Activated B cell treated with CpG ODN at 0.5 μM for 24 hours (primary cell): ENCODE data around the gene NIT1. TPM values are rescaled to one million over a fixed set of nuclear protein-coding genes. Genes with fewer than 3 reads are reported as not detected.

Experiments
- ATAC-seq: fragments of 200-7000 bp; cut with Tn5 transposase; one replicate; pipeline ENCODE4 v1.10.0; 2021; ENCODE audit warnings: low read depth, mild to moderate bottlenecking, moderate library complexity
- CTCF ChIA-PET: fragments of 350-600 bp; sonication (Branson Sonifier 250); formaldehyde crosslinking; loops from one replicate; lab custom pipeline; 2021; ENCODE audit warnings: antibody characterized with exemption; lab: Charles Lee
- POLR2A ChIA-PET: fragments of 350-600 bp; sonication (Branson Sonifier 250); formaldehyde crosslinking; loops from one replicate; lab custom pipeline; 2021; ENCODE audit warnings: antibody characterized with exemption; lab: Charles Lee
- DNase-seq: peaks from one replicate; pipeline ENCODE4 v3.0.0; 2022
- H3K27ac Mint-ChIP-seq: one replicate; pipeline ENCODE4 v1.8.0; 2020; ENCODE audit warnings: mixed read lengths
- H3K27me3 Mint-ChIP-seq: one replicate; pipeline ENCODE4 v1.8.0; 2021; ENCODE audit warnings: mixed read lengths
- H3K36me3 Mint-ChIP-seq: one replicate; pipeline ENCODE4 v1.8.0; 2021; ENCODE audit warnings: low read depth, mixed read lengths
- H3K4me1 Mint-ChIP-seq: one replicate; pipeline ENCODE4 v1.8.0; 2021; ENCODE audit warnings: mixed read lengths
- H3K4me3 Mint-ChIP-seq: one replicate; pipeline ENCODE4 v1.8.0; 2020; ENCODE audit warnings: mild to moderate bottlenecking, mixed read lengths
- H3K9me3 Mint-ChIP-seq: one replicate; pipeline ENCODE4 v1.8.0; 2020; ENCODE audit warnings: mixed read lengths
- intact Hi-C: fragments of 100-400 bp; cut with micrococcal nuclease; formaldehyde crosslinking; loops from one replicate; pipeline ENCODE4 v1.15.1; 2024
- total RNA-seq: library from RNA; stranded (reverse); gene quantifications from 2 replicates; pipeline ENCODE4 v1.2.3, GENCODE V29; 2022
- TF ChIP-seq, protein P1 (sequence below): fragments of 200-600 bp; IDR thresholded peaks from one replicate; pipeline ENCODE4 v1.8.0; 2022; ENCODE audit warnings: antibody characterized with exemption, mild to moderate bottlenecking

The NIT1 gene
- total RNA-seq, 1 donor from 2014 or later = 43.9 TPM

GRCh38 chr1:161083748-161084596 lies 33.9 kb upstream of the NIT1 start:
- POLR2A ChIA-PET = interaction anchor here (0.6 kb wide), 1 partner anchor 220 kb away, joined by 6 read pairs; no protein-coding TSS in a partner anchor
- no peak overlapping the region for H3K4me3 Mint-ChIP-seq
- H3K9me3 Mint-ChIP-seq = no peaks in the 10 kb centered on the region
- H3K36me3 Mint-ChIP-seq = no peaks in the 10 kb centered on the region
- intact Hi-C loops = no loop called here
- no peaks in the 10 kb centered on the region for H3K4me1 Mint-ChIP-seq
- CTCF ChIA-PET = no interaction called here
- no peak for DNase-seq
- TF ChIP-seq, protein P1, sequence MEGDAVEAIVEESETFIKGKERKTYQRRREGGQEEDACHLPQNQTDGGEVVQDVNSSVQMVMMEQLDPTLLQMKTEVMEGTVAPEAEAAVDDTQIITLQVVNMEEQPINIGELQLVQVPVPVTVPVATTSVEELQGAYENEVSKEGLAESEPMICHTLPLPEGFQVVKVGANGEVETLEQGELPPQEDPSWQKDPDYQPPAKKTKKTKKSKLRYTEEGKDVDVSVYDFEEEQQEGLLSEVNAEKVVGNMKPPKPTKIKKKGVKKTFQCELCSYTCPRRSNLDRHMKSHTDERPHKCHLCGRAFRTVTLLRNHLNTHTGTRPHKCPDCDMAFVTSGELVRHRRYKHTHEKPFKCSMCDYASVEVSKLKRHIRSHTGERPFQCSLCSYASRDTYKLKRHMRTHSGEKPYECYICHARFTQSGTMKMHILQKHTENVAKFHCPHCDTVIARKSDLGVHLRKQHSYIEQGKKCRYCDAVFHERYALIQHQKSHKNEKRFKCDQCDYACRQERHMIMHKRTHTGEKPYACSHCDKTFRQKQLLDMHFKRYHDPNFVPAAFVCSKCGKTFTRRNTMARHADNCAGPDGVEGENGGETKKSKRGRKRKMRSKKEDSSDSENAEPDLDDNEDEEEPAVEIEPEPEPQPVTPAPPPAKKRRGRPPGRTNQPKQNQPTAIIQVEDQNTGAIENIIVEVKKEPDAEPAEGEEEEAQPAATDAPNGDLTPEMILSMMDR = no peak
- H3K27me3 Mint-ChIP-seq = peaks cover 4% of the 10 kb centered on the region
- H3K27ac Mint-ChIP-seq = no peak overlapping the region
- no peak for ATAC-seq

- intact Hi-C loops = no loop called here
- H3K27ac Mint-ChIP-seq = no peak overlapping the region
- no peak for ATAC-seq
- ChIA-PET CTCF (no interaction called here), POLR2A (interaction anchor here (0.6 kb wide), 1 partner anchor 221 kb away, joined by 6 read pairs; no protein-coding TSS in a partner anchor)
- H3K4me3 Mint-ChIP-seq = no peak overlapping the region
- no peaks in the 10 kb centered on the region for H3K9me3 Mint-ChIP-seq
- no peaks in the 10 kb centered on the region for H3K36me3 Mint-ChIP-seq
- DNase-seq = no peak
- peaks cover 2% of the 10 kb centered on the region for H3K27me3 Mint-ChIP-seq
- no peaks in the 10 kb centered on the region for H3K4me1 Mint-ChIP-seq
- TF ChIP-seq, protein P1 = no peak
Observed at GRCh38 chr1:161084597-161084988, 33.3 kb upstream of the NIT1 start.

GRCh38 chr1:161085165-161085564 lies 32.7 kb upstream of the NIT1 start:
- no peak overlapping the region for H3K4me3 Mint-ChIP-seq
- no peaks in the 10 kb centered on the region for H3K4me1 Mint-ChIP-seq
- no peaks in the 10 kb centered on the region for H3K9me3 Mint-ChIP-seq
- TF ChIP-seq, protein P1 = no peak
- peaks cover 2% of the 10 kb centered on the region for H3K27me3 Mint-ChIP-seq
- ATAC-seq (no peak), DNase-seq (no peak)
- H3K36me3 Mint-ChIP-seq = no peaks in the 10 kb centered on the region
- intact Hi-C loops = no loop called here
- no peak overlapping the region for H3K27ac Mint-ChIP-seq
- ChIA-PET CTCF (no interaction called here), POLR2A (interaction anchor here (0.6 to 0.7 kb wide), 2 partner anchors 11 to 37 kb away, joined by 4 to 5 read pairs; no protein-coding TSS in a partner anchor)

GRCh38 chr1:161086457-161086856 lies 31.4 kb upstream of the NIT1 start:
- Mint-ChIP-seq H3K36me3 (no peaks in the 10 kb centered on the region), H3K9me3 (no peaks in the 10 kb centered on the region), H3K27me3 (peaks cover 2% of the 10 kb centered on the region), H3K27ac (no peak overlapping the region), H3K4me3 (no peak overlapping the region), H3K4me1 (no peaks in the 10 kb centered on the region)
- ATAC-seq = no peak
- no peak for DNase-seq
- CTCF ChIA-PET = no interaction called here
- intact Hi-C loops = no loop called here
- TF ChIP-seq, protein P1 = no peak
- POLR2A ChIA-PET = interaction anchor here (1.0 kb wide), 1 partner anchor 11 kb away, joined by 3 read pairs; the partner anchor contains the start of gene KLHDC9

- TF ChIP-seq, protein P1 = no peak
- Mint-ChIP-seq H3K27ac (no peak overlapping the region), H3K36me3 (no peaks in the 10 kb centered on the region), H3K4me1 (no peaks in the 10 kb centered on the region), H3K27me3 (peaks cover 2% of the 10 kb centered on the region), H3K9me3 (no peaks in the 10 kb centered on the region), H3K4me3 (no peak overlapping the region)
- DNase-seq (no peak), ATAC-seq (no peak)
- intact Hi-C loops = no loop called here
- ChIA-PET CTCF (no interaction called here), POLR2A (no interaction called here)
Observed at GRCh38 chr1:161088587-161089110, 29.3 kb upstream of the NIT1 start.
